OCI-LY3 (cell line): Measurements from ENCODE around the gene SEC62.

Source experiments
- CTCF ChIP-seq: fragments of 200-600, 300-600 bp; sonication (generic); IDR thresholded peaks from 2 replicates; pipeline ENCODE4 v1.5.1; 2014; ENCODE audit warnings: antibody characterized with exemption, low read length, low read depth
- EZH2phosphoT487 ChIP-seq: fragments of 200-600 bp; shearing (Covaris generic); IDR thresholded peaks from 2 replicates; pipeline ENCODE4 v1.6.1; 2018; ENCODE audit warnings: antibody characterized with exemption, mixed run types, low read depth

- TF ChIP-seq CTCF (no peak), EZH2phosphoT487 (no peak)
These were observed 33.4 kb downstream of the SEC62 start for GRCh38 chr3:170000051-170000450.
